CD4-positive, alpha-beta T cell (primary cell): ENCODE measurements around the gene CAMK2A. TPM values are rescaled to one million over a fixed set of nuclear protein-coding genes. Genes with fewer than 3 reads are reported as not detected.

Experiments
- ATAC-seq: fragments of 200-7000 bp; cut with Tn5 transposase; one replicate; pipeline ENCODE4 v1.10.0; 2022; ENCODE audit warnings: mild to moderate bottlenecking; ENCODE audit not compliant: poor library complexity
- CTCF ChIA-PET: fragments of 350-600 bp; sonication (Branson Sonifier 250); formaldehyde crosslinking; loops from one replicate; lab custom pipeline; 2021; ENCODE audit warnings: antibody characterized with exemption, inconsistent platforms; lab: Charles Lee
- POLR2A ChIA-PET: fragments of 350-600 bp; sonication (Branson Sonifier 250); formaldehyde crosslinking; loops from one replicate; lab custom pipeline; 2021; ENCODE audit warnings: antibody characterized with exemption, inconsistent platforms; lab: Charles Lee
- DNase-seq, 14 experiments: peaks; one replicate each; pipeline ENCODE4 v3.0.0-alpha.2; 2013 to 2020; ENCODE audit warnings: mixed read lengths in 2 of 14
- H3K27ac ChIP-seq, 2 donors: one replicate each; pipeline versions ENCODE4 v1.5.1 to v1.7.0; 2013; ENCODE audit warnings: low read length in 2 of 2, low read depth in 1 of 2, mild to moderate bottlenecking in 1 of 2
- H3K27me3 ChIP-seq, 2 experiments: 1 replicate in 1 of 2; 2 replicates in 1 of 2; pipeline versions ENCODE4 v1.6.1 to v1.7.0; 2013; ENCODE audit warnings: low read length in 2 of 2, control low read depth in 1 of 2, mild to moderate bottlenecking in 1 of 2, moderate library complexity in 1 of 2; ENCODE audit not compliant: insufficient read depth in 2 of 2, control insufficient read depth in 1 of 2
- H3K36me3 ChIP-seq: one replicate; pipeline ENCODE4 v1.6.1; 2013; ENCODE audit warnings: low read length, control low read depth; ENCODE audit not compliant: insufficient read depth
- H3K4me1 ChIP-seq: one replicate; pipeline ENCODE4 v1.6.1; 2013; ENCODE audit warnings: low read length, control low read depth; ENCODE audit not compliant: insufficient read depth
- H3K4me3 ChIP-seq: one replicate; pipeline ENCODE4 v1.5.1; 2013; ENCODE audit warnings: mild to moderate bottlenecking, low read length, moderate library complexity
- H3K9me3 ChIP-seq, 2 experiments: 1 replicate in 1 of 2; 2 replicates in 1 of 2; pipeline versions ENCODE4 v1.6.1 to v1.7.0; 2013; ENCODE audit warnings: low read length in 2 of 2, mild to moderate bottlenecking in 2 of 2, control low read depth in 1 of 2, moderate library complexity in 1 of 2; ENCODE audit not compliant: control insufficient read depth in 1 of 2, insufficient read depth in 1 of 2
- H3K27ac Mint-ChIP-seq: one replicate; pipeline ENCODE4 v1.8.0; 2020; ENCODE audit warnings: mixed read lengths
- H3K27me3 Mint-ChIP-seq: one replicate; pipeline ENCODE4 v1.8.0; 2021; ENCODE audit warnings: mixed read lengths
- H3K36me3 Mint-ChIP-seq: one replicate; pipeline ENCODE4 v1.8.0; 2021; ENCODE audit warnings: low read depth, mixed read lengths
- H3K4me1 Mint-ChIP-seq: one replicate; pipeline ENCODE4 v1.8.0; 2021; ENCODE audit warnings: low read depth, mixed read lengths
- H3K4me3 Mint-ChIP-seq: one replicate; pipeline ENCODE4 v1.8.0; 2020; ENCODE audit warnings: mild to moderate bottlenecking, mixed read lengths
- H3K9me3 Mint-ChIP-seq: one replicate; pipeline ENCODE4 v1.8.0; 2020; ENCODE audit warnings: mixed read lengths
- intact Hi-C, 2 experiments: fragments of 100-400 bp; cut with DNase I in 1 of 2; cut with micrococcal nuclease in 1 of 2; formaldehyde crosslinking; loops; one replicate each; pipeline versions ENCODE4 v1.15.1 to v1.9.0; 2023 to 2025; cut with DNase I, micrococcal nuclease
- total RNA-seq, 174 experiments: library from RNA in 2 of 174; stranded (reverse) in 2 of 174; gene quantifications; one replicate each; pipeline ENCODE4 v1.2.3 and lab custom pipeline; 2021 to 2026
- TF ChIP-seq, protein P1 (sequence below): fragments of 200-600 bp; IDR thresholded peaks from one replicate; pipeline ENCODE4 v1.8.0; 2022; ENCODE audit warnings: antibody characterized with exemption, mild to moderate bottlenecking

Gene CAMK2A
- total RNA-seq, 2 experiments from 2014 or later, result 0.05 to 0.22 TPM

DNA sequence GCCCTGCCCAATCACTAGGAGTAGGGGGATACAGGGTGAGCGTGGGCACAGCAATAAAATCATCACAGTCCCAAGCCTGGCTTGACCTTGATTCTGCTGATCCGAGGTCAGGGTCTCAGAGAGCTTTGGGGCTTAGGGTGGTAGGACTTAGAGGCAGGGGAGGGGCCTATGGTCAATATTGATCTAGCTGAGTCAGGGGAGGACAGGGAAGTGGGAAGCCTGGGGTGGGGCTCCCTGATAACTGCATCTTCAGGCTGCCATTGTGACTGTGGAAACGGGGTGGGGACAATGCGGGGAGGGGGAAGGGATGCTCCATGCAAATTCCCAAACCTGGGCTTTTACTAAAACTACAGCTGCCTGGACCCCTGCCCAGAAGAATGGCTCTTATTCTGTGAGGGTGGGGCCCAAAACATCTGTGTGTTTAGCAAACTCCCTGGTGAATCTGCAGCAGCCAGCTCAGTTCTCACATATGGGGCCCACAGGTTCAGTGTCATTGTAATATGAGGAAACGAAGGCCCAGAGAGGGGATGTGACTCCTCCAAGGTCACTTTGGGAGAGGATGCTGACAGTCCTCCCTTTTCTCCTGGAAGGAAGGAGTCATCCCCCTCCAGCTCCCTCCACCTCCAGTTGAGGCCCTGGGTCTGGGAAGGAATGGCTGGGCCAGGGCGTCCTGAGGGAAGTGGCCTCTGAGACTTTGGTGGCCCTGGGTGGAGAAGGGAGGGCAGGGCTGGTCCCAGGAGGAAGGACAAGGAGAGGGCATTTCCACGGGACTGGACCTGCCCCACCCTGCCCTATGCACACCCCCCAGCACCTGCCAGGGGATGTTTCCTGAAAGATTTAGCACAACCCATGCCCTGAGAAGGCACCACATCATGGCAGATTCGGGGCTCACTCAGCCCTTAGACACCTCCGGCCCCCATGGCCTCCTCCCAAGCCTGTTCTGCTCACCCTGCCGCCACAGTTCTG lies 73.3 kb downstream of the CAMK2A start:
- peaks cover 4% of the 10 kb centered on the region for H3K4me1 ChIP-seq
- ChIA-PET CTCF (no interaction called here), POLR2A (no interaction called here)
- Mint-ChIP-seq H3K27me3 (peaks cover 17% of the 10 kb centered on the region), H3K27ac (no peak overlapping the region), H3K36me3 (no peaks in the 10 kb centered on the region), H3K4me1 (peaks cover 4% of the 10 kb centered on the region), H3K9me3 (no peaks in the 10 kb centered on the region), H3K4me3 (no peak overlapping the region)
- no peaks in the 10 kb centered on the region for H3K9me3 ChIP-seq
- TF ChIP-seq, protein P1, sequence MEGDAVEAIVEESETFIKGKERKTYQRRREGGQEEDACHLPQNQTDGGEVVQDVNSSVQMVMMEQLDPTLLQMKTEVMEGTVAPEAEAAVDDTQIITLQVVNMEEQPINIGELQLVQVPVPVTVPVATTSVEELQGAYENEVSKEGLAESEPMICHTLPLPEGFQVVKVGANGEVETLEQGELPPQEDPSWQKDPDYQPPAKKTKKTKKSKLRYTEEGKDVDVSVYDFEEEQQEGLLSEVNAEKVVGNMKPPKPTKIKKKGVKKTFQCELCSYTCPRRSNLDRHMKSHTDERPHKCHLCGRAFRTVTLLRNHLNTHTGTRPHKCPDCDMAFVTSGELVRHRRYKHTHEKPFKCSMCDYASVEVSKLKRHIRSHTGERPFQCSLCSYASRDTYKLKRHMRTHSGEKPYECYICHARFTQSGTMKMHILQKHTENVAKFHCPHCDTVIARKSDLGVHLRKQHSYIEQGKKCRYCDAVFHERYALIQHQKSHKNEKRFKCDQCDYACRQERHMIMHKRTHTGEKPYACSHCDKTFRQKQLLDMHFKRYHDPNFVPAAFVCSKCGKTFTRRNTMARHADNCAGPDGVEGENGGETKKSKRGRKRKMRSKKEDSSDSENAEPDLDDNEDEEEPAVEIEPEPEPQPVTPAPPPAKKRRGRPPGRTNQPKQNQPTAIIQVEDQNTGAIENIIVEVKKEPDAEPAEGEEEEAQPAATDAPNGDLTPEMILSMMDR, result no peak
- no peak for DNase-seq
- intact Hi-C loops, result loop anchor here (2.0 to 5.0 kb wide), 3 partner anchors 85 to 579 kb away; no protein-coding TSS in a partner anchor
- no peak overlapping the region for H3K27ac ChIP-seq
- H3K36me3 ChIP-seq, result no peaks in the 10 kb centered on the region
- no peak for ATAC-seq
- H3K27me3 ChIP-seq, result peaks cover 2 to 6% of the 10 kb centered on the region in 2 experiments
- no peak overlapping the region for H3K4me3 ChIP-seq

DNA sequence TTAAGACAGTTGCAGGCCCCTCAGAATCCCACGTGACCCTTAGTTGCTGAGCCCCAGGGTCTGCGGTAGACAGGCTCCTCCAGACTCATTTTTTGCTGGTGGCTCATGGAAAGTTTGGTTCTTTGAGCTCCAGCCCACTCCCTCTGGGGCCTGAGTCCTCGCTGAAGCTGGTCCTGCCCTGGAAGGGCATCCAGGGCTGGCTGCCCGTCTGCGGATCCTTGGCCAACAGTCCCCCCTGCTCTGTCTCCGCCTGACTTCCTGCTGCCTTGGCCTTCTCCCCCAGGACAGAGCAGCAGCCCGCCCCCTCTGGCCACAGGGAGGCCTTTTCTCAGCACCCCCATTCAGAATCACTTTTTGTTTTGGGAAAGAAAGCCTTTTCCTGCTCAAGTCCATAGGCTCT lies 75.3 kb downstream of the CAMK2A start:
- Histone ChIP-seq H3K27me3 (peaks cover 5 to 6% of the 10 kb centered on the region in 2 experiments), H3K27ac (no peak overlapping the region), H3K36me3 (no peaks in the 10 kb centered on the region), H3K9me3 (no peaks in the 10 kb centered on the region), H3K4me3 (no peak overlapping the region), H3K4me1 (peaks cover 9% of the 10 kb centered on the region)
- Mint-ChIP-seq H3K9me3 (no peaks in the 10 kb centered on the region), H3K27me3 (peaks cover 17% of the 10 kb centered on the region), H3K4me1 (peaks cover 4% of the 10 kb centered on the region), H3K4me3 (no peak overlapping the region), H3K36me3 (no peaks in the 10 kb centered on the region), H3K27ac (no peak overlapping the region)
- DNase-seq (no peak), ATAC-seq (no peak)
- ChIA-PET CTCF (no interaction called here), POLR2A (no interaction called here)
- TF ChIP-seq, protein P1, result no peak
- intact Hi-C loops, result no loop called here

DNA sequence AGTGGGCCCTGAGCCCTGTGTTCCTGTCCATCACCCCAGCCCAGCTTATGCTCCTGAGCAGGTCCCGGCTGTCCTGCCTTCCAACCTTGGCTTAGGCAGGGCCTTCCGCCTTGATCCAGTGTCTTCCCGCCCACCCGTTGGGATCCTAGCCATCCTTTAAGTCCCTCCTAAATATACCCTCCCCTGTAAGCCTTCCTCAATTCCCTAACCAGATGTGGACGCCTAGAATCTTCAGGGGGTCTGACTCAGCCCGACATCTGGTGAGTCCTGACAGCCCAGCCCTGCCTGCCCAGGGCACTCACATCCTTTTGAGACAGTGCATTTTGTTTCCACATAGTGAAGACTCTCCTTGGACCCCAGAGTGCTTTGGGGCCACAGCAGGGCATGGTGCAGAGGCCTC lies 76.0 kb downstream of the CAMK2A start:
- no peak overlapping the region for H3K4me3 Mint-ChIP-seq
- CTCF ChIA-PET, result no interaction called here
- no peak overlapping the region for H3K27ac ChIP-seq
- TF ChIP-seq, protein P1, result no peak
- H3K9me3 Mint-ChIP-seq, result no peaks in the 10 kb centered on the region
- POLR2A ChIA-PET, result no interaction called here
- ATAC-seq (no peak), DNase-seq (no peak)
- no peak overlapping the region for H3K4me3 ChIP-seq
- no peaks in the 10 kb centered on the region for H3K9me3 ChIP-seq
- H3K27ac Mint-ChIP-seq, result no peak overlapping the region
- H3K4me1 Mint-ChIP-seq, result peaks cover 8% of the 10 kb centered on the region
- peaks cover 17% of the 10 kb centered on the region for H3K4me1 ChIP-seq
- peaks cover 10 to 12% of the 10 kb centered on the region in 2 experiments for H3K27me3 ChIP-seq
- no peaks in the 10 kb centered on the region for H3K36me3 ChIP-seq
- peaks cover 23% of the 10 kb centered on the region for H3K27me3 Mint-ChIP-seq
- no peaks in the 10 kb centered on the region for H3K36me3 Mint-ChIP-seq
- intact Hi-C loops, result no loop called here
